Sigmoid colon (tissue), 4 donors: ENCODE results near the gene PDZD8.

Experiments
- POLR2A ChIP-seq, 2 donors: fragments of 450-650 bp; IDR thresholded peaks; one replicate each; pipeline ENCODE4 v1.6.1; 2016; ENCODE audit warnings: antibody characterized with exemption in 2 of 2, mild to moderate bottlenecking in 2 of 2, moderate library complexity in 2 of 2
- POLR2AphosphoS5 ChIP-seq, 4 donors: sonication (generic); formaldehyde crosslinking; IDR thresholded peaks; one replicate each; pipeline ENCODE4 v1.6.1; 2017; ENCODE audit warnings: antibody characterized with exemption in 4 of 4
- TF ChIP-seq, protein P1 (sequence below), 4 experiments: fragments of 450-650 bp in 3 of 4; fragments of 200-600 bp in 1 of 4; IDR thresholded peaks; one replicate each; pipeline ENCODE4 v1.5.1; 2016 to 2019; ENCODE audit warnings: antibody characterized with exemption in 4 of 4, mild to moderate bottlenecking in 3 of 4, moderate library complexity in 2 of 4

DNA sequence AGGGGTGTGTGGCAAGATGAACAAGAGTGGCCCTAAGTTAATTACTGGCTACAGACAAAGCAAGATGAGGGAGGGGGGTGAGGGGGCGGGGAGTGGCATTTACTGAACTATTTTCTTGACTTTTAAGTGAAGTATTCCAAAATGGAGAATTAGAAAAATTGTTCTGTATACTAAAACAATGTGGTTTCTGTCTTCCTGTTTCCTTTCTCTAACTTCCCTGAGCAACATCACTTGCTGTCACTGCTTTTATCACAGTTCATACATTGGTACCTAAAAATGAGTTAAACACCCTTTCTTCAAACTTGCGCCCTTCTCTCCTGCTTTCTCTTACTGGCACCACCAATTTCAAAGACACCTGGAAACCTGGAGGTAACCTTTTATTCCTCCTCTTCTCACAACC, 21.6 kb downstream of the PDZD8 start:
- TF ChIP-seq POLR2AphosphoS5 (IDR thresholded peaks at IDR 0.05) (no peak), POLR2A (IDR thresholded peaks at IDR 0.05) (no peak)
- TF ChIP-seq, protein P1, sequence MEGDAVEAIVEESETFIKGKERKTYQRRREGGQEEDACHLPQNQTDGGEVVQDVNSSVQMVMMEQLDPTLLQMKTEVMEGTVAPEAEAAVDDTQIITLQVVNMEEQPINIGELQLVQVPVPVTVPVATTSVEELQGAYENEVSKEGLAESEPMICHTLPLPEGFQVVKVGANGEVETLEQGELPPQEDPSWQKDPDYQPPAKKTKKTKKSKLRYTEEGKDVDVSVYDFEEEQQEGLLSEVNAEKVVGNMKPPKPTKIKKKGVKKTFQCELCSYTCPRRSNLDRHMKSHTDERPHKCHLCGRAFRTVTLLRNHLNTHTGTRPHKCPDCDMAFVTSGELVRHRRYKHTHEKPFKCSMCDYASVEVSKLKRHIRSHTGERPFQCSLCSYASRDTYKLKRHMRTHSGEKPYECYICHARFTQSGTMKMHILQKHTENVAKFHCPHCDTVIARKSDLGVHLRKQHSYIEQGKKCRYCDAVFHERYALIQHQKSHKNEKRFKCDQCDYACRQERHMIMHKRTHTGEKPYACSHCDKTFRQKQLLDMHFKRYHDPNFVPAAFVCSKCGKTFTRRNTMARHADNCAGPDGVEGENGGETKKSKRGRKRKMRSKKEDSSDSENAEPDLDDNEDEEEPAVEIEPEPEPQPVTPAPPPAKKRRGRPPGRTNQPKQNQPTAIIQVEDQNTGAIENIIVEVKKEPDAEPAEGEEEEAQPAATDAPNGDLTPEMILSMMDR (IDR thresholded peaks at IDR 0.05) = no peak
